ENCODE measurements around the gene ZNF469. TPM values are rescaled to one million over a fixed set of nuclear protein-coding genes. Genes with fewer than 3 reads are reported as not detected.

ZNF469 gene
- total and polyA plus RNA-seq, 9 donors = 0.52 to 16.2 (median 5.5) TPM

DNA sequence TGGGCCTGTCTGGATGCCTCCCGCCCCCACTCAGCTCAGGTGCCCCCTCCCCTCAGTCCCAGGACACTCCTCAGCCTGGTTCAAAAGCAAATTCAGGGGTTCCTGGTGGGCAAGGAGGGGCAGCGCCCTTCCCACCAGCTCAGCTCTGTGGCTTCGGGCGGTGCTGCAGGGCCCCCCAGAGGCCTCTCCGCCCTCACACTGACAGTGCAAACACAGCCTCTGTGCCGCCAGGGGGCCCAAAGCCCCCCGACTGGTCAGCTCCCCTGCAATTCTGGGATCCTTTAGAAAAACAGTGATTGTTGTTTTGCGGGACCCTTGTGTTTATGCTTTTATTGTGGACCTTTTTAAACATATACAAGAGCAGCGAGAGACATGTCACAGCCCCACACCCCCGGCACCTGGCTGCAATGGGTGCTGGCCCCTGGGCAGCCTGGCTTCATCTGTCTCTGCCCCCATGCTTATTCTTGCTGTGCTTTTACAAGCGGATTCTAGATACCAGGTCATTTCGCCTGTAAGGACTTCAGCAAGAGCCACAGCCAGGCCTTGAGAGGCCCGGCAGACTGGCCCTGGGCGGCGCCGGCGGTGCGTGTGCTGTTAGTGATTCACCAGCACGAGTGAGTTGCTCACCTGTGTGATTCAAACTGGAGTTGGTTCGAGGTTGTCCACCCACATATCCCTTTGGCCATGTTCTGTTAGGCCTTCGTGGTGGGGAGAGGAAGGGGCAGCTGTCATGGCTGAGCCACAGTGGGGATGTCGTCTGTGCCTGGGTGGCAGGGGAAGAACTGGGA, 21.2 kb downstream of the ZNF469 start:
- peaks cover 5% of the 10 kb centered on the region for H3K4me1 ChIP-seq (ENCODE audit: insufficient read depth)
- no peaks in the 10 kb centered on the region for H3K9me3 ChIP-seq
- intact Hi-C loops (cut with DNase I) = no loop called here
- DNase-seq = no peak
- H3K4me3 ChIP-seq = no peak overlapping the region
- 87 to 91% (median 88%) methylated on average over 22 of the region's 22 CpGs for WGBS, 3 donors
- no peaks in the 10 kb centered on the region for H3K36me3 ChIP-seq
- TF ChIP-seq EP300 (IDR thresholded peaks at IDR 0.05) = no peak
- TF ChIP-seq POLR2A (IDR thresholded peaks at IDR 0.05) = no peak
- TF ChIP-seq, protein P1, sequence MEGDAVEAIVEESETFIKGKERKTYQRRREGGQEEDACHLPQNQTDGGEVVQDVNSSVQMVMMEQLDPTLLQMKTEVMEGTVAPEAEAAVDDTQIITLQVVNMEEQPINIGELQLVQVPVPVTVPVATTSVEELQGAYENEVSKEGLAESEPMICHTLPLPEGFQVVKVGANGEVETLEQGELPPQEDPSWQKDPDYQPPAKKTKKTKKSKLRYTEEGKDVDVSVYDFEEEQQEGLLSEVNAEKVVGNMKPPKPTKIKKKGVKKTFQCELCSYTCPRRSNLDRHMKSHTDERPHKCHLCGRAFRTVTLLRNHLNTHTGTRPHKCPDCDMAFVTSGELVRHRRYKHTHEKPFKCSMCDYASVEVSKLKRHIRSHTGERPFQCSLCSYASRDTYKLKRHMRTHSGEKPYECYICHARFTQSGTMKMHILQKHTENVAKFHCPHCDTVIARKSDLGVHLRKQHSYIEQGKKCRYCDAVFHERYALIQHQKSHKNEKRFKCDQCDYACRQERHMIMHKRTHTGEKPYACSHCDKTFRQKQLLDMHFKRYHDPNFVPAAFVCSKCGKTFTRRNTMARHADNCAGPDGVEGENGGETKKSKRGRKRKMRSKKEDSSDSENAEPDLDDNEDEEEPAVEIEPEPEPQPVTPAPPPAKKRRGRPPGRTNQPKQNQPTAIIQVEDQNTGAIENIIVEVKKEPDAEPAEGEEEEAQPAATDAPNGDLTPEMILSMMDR (IDR thresholded peaks at IDR 0.05) = no peak
- no peaks in the 10 kb centered on the region for H3K27me3 ChIP-seq
- no peak overlapping the region for H3K27ac ChIP-seq

GRCh38 chr16:88404769-88405168, 22.0 kb downstream of the ZNF469 start:
- peaks cover 5% of the 10 kb centered on the region for H3K4me1 ChIP-seq (ENCODE audit: insufficient read depth)
- intact Hi-C loops (cut with DNase I) = no loop called here
- H3K27me3 ChIP-seq = no peaks in the 10 kb centered on the region
- H3K36me3 ChIP-seq = no peaks in the 10 kb centered on the region
- DNase-seq = no peak
- no peak overlapping the region for H3K27ac ChIP-seq
- no peak overlapping the region for H3K4me3 ChIP-seq
- TF ChIP-seq POLR2A (IDR thresholded peaks at IDR 0.05) = no peak
- no peak for TF ChIP-seq EP300 (IDR thresholded peaks at IDR 0.05)
- TF ChIP-seq, protein P1 (IDR thresholded peaks at IDR 0.05) = no peak
- H3K9me3 ChIP-seq = no peaks in the 10 kb centered on the region
- WGBS, 3 donors = 82 to 86% (median 83%) methylated on average over 6 of the region's 6 CpGs

DNA sequence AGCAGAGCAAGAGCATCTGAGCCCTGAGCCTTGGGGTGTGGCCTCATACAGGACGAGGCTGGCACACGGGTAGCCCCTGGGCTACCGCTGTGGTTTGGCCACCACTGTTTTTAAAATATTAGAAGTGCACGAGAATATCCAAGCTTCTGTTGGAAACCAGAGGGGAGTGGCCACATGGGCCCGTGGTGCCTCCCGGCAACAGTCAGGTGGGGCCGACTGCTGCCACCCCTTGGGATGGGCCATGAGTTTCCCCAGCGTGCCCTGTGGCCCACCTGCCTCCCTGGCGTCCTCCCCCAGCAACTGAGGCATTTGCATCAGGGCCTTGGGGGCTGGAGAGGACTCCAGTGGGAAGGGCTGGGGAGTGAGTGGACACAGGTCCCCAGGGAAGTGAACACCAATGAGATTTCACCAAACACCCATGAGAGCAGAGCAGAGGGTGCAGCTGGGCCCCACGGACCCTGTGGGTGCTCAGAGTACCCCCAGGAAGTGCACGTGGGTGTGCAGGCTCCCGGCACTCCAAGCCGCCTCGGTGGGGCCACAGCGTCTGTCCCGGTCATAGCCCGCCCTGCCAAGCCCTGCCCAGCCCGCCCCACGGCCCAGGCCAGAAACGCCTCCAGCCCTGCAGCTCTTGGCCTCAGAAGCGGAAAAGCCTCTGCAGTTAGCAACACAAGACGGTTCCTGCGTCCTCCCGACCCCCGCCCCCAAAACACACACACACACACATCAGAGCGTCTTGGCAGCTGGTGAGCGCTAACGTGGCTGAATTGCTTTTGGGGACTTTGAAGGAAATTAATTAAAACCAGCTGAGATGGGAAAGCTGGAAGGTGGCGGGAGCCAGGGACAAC, 22.7 kb downstream of the ZNF469 start:
- intact Hi-C loops (cut with DNase I) = no loop called here
- Histone ChIP-seq H3K4me1 (ENCODE audit: insufficient read depth) (peaks cover 5% of the 10 kb centered on the region), H3K36me3 (no peaks in the 10 kb centered on the region), H3K27me3 (no peaks in the 10 kb centered on the region), H3K4me3 (peak overlapping the region; percentile 1), H3K27ac (no peak overlapping the region), H3K9me3 (no peaks in the 10 kb centered on the region)
- TF ChIP-seq, protein P1 (IDR thresholded peaks at IDR 0.05) = no peak
- TF ChIP-seq POLR2A (IDR thresholded peaks at IDR 0.05) (no peak), EP300 (IDR thresholded peaks at IDR 0.05) (no peak)
- DNase-seq = peak in 2 of 5 donors; percentile 57 to 69
- 24 to 34% (median 30%) methylated on average over 18 to 29 of the region's 29 CpGs for WGBS, 3 donors

GRCh38 chr16:88406096-88407041, 23.6 kb downstream of the ZNF469 start:
- TF ChIP-seq POLR2A (IDR thresholded peaks at IDR 0.05) (no peak), EP300 (IDR thresholded peaks at IDR 0.05) (no peak)
- TF ChIP-seq, protein P1 (IDR thresholded peaks at IDR 0.05) = no peak
- intact Hi-C loops (cut with DNase I) = no loop called here

More at GRCh38 chr16:88406096-88407041, 23.6 kb downstream of the ZNF469 start:
- 45 to 55% (median 52%) methylated on average over 36 to 39 of the region's 39 CpGs for WGBS, 3 donors
- H3K4me1 ChIP-seq (ENCODE audit: insufficient read depth) = peaks cover 5% of the 10 kb centered on the region
- peak overlapping the region; percentile 1 for H3K4me3 ChIP-seq
- no peaks in the 10 kb centered on the region for H3K36me3 ChIP-seq
- no peaks in the 10 kb centered on the region for H3K27me3 ChIP-seq
- no peak for DNase-seq
- H3K27ac ChIP-seq = no peak overlapping the region
- H3K9me3 ChIP-seq = no peaks in the 10 kb centered on the region
